WI38 (cell line): ENCODE data around the gene CRYGN.

ENCODE experiments used
- H3K4me3 ChIP-seq: 2 replicates; pipeline ENCODE4 v1.5.1; 2011; ENCODE audit warnings: low read depth, mild to moderate bottlenecking, control low read depth, low read length
- TF ChIP-seq, protein P1 (sequence below): IDR thresholded peaks from 2 replicates; pipeline ENCODE4 v1.5.1; 2012; ENCODE audit warnings: low read depth, mild to moderate bottlenecking, control low read depth, low read length

Gene CRYGN

DNA sequence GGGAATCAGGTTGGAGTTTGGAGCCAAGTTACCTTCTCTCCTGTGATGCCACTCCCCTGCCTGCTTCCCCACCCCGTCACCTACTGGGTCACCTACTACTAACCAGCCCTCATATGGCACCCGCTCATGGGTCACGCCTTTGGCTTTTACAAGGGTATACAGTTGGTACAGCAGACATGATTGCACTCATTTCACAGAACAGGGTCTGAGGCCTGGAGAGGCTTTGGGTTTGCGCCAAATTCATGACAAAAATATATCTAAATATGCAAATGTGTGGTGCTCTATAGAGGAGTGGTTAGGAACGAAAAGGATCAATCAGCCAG is 10.7 kb downstream of the CRYGN start:
- TF ChIP-seq, protein P1, sequence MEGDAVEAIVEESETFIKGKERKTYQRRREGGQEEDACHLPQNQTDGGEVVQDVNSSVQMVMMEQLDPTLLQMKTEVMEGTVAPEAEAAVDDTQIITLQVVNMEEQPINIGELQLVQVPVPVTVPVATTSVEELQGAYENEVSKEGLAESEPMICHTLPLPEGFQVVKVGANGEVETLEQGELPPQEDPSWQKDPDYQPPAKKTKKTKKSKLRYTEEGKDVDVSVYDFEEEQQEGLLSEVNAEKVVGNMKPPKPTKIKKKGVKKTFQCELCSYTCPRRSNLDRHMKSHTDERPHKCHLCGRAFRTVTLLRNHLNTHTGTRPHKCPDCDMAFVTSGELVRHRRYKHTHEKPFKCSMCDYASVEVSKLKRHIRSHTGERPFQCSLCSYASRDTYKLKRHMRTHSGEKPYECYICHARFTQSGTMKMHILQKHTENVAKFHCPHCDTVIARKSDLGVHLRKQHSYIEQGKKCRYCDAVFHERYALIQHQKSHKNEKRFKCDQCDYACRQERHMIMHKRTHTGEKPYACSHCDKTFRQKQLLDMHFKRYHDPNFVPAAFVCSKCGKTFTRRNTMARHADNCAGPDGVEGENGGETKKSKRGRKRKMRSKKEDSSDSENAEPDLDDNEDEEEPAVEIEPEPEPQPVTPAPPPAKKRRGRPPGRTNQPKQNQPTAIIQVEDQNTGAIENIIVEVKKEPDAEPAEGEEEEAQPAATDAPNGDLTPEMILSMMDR, result no peak
- no peak overlapping the region for H3K4me3 ChIP-seq

DNA sequence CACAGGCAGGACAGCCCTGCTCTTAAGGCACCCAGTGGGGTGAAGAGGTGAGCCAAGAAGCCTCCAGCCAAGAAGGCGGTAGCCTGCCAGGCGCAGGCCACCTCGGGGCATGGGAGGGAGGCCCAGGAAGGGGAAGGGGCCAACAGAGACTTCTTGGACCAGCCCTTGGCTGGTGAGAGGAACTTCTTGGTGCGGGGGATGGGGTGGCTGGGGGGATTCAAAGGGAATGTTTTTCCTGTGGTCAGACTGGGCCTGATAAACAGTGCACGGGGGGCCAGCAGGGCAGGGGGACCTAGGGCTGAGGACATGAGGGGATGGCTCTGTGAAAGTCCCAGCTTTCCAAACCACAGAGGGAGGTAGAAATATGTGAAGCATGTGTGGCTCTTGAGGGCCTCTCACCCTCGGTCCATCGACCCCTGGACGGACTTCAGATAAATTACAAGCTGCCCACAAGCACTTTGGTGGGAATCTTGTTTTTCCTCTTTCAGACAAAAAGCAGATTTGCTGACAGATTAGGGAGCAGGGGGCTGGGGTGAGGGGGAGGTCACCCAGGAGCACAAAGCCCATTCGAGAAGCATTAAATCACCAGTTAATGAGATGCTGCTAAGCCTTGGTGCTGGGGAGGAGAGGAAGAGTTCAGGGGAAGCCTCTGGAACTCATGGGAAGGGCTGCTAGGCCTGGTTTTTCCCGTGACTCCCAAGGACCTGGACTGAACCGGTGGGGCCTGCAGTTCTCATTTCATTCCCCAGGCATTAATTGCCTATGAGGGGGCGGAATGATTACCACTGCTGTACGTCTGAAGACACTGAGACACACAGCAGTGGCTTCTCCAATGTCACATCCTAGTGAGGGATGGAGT is 11.3 kb downstream of the CRYGN start:
- no peak overlapping the region for H3K4me3 ChIP-seq
- TF ChIP-seq, protein P1, result no peak

DNA sequence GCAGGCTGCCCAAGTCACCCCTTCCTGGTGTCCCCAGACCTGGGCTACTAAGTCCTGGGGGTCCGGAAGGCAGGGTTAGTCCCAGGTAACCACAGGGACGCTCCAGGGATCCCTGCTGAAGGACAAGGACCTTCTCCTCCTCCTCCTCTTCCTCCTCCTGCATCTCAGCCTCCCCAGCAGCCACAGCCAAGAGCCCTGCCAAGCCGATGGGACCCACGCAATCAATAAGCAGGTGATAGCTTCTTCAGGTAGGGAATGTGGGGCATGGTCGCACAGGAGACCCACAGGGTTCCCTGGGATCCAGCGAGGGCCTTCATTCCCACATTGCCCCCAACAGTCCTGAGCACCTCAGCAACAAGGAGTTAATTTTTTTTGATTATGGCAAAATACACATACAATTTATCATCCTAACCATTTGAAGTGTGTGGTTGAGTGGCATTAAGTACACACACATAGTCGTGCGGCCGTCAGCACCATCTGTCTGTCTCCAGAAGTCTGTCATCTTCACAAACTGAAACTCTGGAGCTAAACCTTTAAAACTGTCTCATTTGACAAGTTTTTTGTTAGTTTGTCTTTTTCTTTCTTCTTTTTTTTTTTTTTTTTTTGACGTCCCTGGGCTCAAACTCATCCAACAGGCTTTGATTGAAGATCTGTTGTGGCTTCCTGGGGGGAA is 12.1 kb downstream of the CRYGN start:
- TF ChIP-seq, protein P1, result no peak

DNA sequence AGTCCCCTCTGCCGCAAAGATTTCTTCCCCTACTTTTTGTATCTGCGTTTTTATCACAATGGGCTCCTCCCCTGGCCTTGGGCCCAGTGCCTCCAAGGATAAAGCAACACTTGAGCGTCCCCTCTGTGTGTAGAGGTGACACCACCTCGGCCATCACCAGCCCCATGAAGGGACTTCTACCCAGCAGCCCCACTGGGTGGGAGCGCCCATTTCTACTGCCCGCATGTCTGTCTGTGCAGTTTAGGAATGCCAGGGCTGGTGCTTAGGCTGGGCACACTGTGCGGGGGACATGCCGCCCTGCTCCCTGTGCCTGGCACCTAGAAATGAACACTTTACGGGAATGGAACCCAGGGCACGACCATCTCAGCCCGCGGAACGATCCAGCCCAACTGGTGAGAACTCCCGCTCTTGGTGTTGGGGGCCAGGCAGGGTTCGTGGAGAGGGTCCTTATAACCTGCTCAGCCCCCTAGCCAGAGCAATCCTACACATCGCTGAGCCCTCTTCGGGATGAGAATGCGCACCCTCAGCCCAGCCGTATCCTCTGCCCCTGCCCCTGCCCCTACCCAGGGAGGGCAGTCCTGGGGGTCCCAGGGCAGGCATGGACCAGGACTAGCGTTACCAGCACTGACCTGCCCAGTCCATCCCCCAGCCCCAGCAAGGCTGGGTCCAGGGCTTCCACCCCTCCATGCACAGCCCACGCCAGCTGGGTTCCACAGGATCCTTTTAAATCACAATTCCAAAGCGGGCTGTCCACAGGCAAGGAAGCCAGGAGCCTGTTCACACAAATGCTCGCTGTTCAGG is 12.8 kb downstream of the CRYGN start:
- TF ChIP-seq, protein P1, result no peak
- no peak overlapping the region for H3K4me3 ChIP-seq

More for the DNA sequence above, 12.1 kb downstream of the CRYGN start:
- H3K4me3 ChIP-seq, result no peak overlapping the region

DNA sequence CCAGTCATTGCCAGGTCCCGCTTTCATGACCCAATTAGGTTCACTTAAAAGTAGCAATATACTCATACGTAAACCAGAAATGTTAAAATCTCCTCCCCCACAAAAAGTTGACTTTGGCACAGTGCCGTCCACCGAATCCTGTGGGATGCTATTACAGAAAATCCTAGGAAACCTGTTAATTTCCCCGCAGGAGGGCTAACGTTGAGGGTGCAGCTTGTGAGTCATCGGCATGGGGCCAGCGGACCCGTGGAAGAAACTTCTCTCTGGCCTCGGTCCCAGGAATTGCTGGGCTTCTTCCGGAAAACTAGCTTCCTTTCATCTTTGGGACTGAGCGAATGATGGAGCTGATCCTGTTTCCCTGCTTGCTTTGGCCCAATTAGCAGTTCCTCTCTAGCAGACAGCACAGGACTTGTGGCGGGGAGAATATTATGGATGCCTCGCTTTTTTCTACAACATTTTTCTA is 13.5 kb downstream of the CRYGN start:
- TF ChIP-seq, protein P1, result no peak
- H3K4me3 ChIP-seq, result no peak overlapping the region

DNA sequence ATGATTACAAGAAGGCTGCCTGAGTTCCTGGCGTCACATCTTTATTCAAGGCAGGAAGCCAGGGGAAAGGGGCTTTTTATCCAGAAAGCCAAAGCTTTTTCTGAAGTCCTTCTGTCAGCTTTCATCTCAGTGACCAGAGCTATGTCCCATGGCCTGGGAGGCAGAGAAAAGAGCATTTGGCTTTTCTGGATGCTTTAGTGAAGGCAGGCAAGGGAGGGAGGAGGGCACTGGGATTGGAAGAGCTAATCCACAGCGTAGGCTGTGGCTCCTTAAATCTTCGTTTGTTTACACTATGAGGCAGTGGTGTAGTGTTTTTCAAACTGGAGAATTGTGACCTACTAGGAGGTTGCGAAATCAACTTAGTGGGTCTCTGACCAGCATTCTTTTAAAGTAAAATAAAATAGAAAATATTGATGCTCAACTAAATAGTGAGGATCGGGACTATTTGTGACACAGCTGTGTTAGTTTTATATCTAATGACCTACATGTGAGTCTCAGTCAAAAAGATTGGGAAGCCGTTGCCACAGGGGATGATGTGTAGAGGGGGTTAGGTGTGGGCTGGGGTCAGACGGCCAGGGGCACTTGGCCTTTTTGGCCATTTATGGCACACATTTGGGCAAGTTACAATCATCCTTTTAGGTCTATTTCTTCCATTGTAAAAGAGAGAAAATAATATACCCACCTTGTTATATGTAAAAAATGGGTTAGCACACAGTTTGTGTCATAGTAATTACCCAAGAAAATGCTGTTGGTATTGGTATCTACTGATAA is 14.1 kb downstream of the CRYGN start:
- H3K4me3 ChIP-seq, result no peak overlapping the region

More for the DNA sequence above, 14.1 kb downstream of the CRYGN start:
- TF ChIP-seq, protein P1, result no peak
